NCI-H2227 (cell line): ENCODE measurements around the gene ISLR.

Experiments
- DNase-seq: peaks from one replicate; lab custom pipeline; 2025; ENCODE audit not compliant: unreplicated experiment; lab: John Stamatoyannopoulos, UW

Gene ISLR

GRCh38 chr15:74192751-74193150 lies 19.2 kb downstream of the ISLR start:
- no peak for DNase-seq

- no peak for DNase-seq
Observed at GRCh38 chr15:74193299-74193718, 19.8 kb downstream of the ISLR start.

DNA sequence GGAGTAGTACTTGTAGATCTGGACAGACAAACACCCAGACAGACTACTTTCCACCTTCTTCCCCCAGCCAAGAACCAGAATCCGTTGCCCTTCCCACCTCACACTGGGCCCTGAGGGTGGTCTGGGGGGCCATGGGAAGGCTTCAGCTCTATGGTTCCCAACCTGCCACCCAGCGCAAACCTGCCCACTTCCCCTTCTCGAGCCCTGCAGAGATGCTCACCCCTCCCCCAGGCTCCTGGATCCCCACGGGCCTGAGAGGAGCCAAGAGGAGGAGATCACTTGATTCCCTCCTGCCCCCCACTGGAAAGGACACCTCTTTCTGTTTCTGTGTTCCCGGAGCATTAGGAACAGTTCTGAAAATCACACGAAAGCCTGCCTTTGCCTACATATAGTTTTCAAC lies 20.4 kb downstream of the ISLR start:
- DNase-seq = no peak

GRCh38 chr15:74194572-74195559 lies 21.4 kb downstream of the ISLR start:
- no peak for DNase-seq

DNA sequence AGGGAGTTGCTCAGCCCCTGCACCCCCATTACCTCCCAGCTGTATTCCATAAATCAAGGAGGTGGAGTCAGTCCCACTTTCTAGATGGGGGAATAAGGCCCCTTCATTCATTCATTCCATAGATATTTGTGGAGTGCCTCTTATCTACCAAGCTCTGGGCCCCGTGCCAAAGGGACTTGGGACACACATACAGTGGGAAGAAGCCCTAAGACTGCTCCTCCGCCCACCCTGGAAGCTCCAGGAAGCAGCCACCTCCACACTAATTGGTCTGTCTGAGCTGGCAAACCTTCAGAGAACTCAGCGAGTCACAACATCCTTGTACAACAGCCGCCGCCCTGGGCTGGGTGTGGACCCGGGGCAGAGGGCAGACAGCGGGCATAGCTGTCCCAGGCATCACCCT lies 22.7 kb downstream of the ISLR start:
- peak; percentile 58 for DNase-seq

DNA sequence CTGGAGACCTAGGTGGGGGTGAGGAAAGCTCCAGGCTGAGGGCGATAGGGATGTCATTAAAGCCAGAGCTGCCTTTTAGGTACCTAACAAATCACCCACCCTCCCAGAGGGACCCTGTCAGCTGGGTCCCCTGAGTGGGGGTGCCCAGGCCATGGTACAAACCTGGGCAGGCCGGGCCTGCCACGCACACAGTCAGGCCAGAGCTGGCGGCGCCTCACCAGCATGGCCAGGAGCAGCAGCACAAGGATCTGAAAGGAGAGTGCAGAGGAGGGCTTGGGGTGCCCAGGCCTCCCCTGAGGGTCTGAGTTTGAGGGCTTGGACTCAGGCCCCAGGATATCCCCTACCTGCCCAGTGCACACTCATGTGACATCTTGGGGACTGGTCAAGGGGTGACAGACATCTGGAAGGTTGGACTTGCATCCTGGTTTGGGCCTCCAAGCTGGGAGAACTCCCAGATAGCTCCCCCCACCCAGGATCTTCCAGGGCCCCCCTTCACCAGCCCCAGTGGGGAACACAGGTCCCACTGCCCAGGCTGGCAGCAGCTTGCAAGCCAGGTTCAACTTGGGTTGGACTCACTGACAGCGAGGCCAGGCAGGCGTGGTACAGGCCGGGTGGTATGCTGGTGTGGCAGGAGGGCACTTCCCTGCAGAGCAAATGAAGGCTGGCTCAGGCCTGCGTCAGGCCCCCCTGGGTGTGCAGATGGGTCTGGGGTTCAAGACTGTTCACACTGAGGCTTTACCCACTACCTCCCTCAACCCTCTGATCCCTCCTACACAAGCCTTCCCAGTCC lies 23.9 kb downstream of the ISLR start:
- no peak for DNase-seq

DNA sequence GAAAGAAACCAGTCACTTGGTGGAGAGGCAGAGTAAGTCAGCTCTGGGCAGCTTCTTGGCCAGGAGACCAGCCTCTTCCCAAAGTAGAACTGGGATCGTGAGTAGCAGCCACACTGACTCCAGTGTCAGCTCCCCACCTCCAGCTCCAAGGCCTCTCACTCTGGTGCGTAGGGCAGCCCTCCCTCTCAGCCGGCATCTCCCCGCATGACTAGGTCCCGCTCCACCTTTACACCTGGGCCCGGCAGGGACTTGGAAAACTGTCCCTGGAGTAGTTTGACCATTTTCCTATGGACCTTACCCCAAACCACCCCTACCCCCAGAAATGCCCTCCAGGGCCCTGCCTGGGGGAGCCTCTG lies 25.8 kb downstream of the ISLR start:
- DNase-seq = no peak

DNA sequence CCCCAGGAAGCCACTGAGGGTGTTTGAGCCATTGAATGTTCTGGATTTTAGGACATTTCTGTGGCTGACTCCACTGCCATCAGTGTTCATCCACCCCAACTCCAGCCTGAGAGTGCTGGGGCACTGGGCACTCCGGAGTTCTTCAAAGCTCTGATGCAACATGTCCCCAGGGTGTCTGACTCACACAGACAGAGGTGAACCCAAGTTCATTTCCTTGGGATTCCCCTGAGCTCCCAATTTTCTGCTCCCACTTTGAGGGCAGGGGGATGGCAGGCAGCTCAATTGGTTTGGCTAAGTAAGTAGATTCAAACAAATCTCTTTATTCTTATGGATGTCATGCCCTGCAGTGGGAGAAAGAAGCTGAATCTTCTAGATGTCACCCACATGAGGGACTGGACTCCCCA lies 26.9 kb downstream of the ISLR start:
- DNase-seq = no peak

- no peak for DNase-seq
Observed at GRCh38 chr15:74200871-74201419, 27.4 kb downstream of the ISLR start.

DNA sequence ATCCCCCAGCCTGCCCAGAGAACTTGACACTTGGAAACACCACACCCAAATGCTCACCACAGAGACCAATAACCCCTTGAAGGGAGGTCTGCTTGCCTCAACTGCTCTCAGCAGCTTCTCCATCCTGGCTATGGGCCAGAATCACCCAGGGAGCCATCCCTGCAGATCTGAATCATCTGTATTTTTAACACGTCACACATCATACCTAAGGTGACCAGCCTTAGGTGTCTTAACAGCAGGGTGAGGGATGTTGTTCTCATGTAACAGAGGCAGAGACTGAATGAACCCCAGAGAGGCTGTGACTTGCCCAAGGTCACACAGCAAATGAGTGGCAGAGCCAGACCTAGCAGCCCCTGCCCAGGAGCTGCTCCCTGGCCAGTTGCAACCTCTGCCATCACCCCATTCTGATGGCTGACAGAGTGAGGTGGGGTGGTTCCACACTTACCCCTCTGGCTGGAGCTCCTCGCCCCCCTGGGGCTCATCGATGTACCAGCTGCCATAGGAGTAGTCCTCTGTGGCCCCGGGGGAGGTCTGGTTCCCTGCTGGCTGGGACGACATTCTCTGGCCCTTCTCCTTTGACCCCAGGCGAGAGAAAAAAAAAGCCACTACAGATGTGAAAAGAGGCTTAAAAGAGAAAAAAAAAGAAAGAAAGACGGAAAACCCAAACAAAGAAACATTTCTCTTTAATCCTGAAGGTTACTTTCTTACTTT lies 28.4 kb downstream of the ISLR start:
- DNase-seq = no peak

DNA sequence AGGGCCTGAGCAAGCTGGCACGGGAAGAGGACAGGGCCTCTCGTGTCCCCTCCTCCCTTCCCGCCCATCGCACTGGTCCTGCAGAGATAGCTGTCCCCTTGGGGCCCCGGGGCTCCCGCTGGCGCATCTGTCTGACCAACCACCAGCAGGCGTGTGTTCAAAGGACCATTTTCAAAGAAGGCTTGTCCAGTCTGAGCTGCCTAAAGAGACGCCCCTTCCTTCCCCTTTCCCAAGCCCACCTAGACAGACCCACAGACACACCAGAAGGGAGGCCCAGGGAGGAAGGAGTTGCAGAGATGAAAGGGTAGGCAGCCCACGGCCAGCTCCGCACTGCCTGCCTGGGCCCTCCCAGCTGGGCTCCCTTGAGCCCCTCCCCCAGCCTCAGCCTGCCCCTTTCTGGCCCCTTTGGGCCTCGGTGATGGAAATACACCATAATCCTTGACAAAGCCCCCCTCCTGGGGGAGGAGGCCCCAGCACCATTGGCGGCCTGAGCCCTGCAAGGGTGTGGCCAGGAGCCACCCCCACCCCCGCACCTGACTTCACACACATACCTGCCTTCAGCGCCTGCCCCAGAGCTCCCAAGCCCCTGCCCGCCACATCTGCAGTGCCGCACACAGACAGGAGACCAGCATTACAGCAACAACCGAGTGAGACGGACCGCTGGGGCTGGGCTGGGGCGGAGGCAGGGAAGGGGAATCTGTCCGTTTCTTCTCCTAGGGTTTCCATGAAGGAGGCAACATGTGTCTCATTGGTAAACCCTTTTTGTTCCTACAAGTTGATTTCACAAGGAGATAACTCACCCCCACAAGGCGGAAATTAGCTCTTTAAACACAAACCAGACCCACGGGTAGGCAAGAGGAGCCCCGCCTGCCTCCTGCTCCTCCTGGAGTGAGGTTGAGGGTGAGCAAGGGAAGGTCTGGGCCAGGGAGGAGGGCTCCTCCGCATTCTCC lies 29.2 kb downstream of the ISLR start, which contains the start of gene STRA6:
STRA6 (minus strand) TSS at position 336 of the 950 bp plus-strand sequence. CDS start 520 bp downstream, outside the sequence.
- DNase-seq = peak; percentile 89

- peak; percentile 73 for DNase-seq
Observed at GRCh38 chr15:74203914-74204431, 30.5 kb downstream of the ISLR start.

- no peak for DNase-seq
Observed at GRCh38 chr15:74205582-74205947, 32.1 kb downstream of the ISLR start.

GRCh38 chr15:74206801-74207281 lies 33.3 kb downstream of the ISLR start:
- DNase-seq = no peak

DNA sequence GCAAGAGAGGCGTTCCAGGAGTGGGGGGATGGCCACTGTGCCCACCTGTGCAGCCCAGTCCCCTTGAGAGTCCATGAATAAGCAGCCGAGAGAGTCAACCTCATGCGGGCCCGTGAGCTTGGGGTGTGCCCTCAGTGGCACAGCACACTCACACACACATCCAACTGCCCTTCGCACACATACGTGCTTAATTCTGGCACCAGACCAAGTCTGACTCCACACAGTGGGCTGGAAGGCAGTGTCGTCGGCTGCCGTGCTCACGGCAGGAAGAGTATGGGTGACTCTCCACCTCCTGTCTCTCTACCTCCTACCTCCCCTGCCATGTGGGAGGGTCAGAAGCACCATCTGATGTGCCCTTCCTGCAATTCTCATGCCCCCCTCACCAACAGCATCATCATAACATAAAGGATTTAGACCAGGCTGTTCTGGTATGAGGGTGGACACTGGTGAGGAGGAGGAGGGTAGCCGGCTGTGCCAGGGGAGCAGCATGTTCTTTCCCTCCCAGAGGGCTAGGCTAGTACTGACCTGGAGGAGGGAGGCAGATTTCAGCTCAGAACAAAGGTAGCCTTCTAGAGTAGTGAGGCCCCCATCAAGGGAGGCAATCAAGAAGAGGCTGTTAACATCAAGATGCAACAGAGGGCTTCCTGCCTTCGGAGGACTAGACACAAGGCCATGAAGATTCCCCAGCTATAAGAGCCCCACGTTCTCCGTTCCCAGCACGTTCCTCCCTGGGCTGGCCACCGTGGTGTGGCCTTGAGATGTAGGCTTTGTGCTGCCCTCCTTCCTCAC lies 34.3 kb downstream of the ISLR start:
- no peak for DNase-seq

DNA sequence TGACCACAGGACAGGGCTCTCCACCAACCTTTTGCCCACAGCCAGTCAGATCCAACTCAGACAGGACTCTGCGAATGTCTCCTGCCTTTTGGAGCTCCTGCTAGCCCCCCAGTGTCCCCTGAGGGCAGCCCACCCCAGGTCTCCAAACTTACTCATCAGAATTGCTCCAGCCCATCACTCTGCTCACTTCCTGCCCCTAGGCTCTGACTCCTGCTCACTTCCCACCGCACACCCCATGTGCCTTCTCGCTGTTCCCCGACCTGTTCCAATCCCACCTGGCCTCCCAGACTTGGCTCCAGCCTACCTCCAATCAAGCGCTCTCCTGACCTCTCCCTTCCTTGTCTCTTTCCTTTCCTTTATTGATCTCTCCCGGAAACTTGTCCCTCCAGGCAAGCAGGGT lies 35.0 kb downstream of the ISLR start:
- DNase-seq = no peak

DNA sequence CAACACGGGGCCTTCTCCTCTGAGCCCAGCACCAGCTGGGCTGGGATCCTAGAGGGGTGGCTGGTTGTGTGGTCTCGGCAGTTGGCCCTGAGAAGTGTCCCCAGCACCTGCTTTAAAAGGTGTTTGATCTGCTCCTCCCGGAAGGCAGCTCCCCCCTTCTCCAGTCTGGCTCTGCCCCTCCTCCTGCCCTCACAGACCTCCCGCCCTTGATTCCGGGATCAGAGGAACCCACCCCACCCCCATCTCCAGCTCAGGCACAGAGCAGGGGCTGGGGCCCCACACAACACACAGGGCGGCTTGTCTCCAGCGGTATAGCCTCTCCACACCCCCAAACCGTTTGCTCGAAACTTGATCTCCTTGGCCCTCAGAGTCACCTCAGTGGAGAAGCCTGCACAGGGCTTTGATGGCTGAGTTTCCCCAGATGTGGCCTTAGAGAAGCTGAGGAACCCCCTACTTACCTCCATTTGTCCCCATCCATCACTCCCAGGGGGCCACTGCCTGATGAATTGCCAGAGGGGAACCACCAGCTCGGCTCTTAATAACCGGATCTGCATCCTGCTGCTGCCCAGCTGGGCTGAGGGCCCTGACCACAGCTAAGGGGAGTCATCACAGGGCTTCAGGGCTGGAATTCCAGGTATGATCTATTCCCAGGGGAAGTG lies 35.5 kb downstream of the ISLR start:
- DNase-seq = peak; percentile 36

GRCh38 chr15:74209560-74209958 lies 36.0 kb downstream of the ISLR start:
- DNase-seq = no peak
